Measurements from ENCODE around the gene MPRIP.

- TF ChIP-seq CTCF (IDR thresholded peaks at IDR 0.05): no peak
- TF ChIP-seq POLR2A (IDR thresholded peaks at IDR 0.05): no peak
Observed at GRCh38 chr17:17105976-17106375, 63.7 kb downstream of the MPRIP start.
